GM21786 (cell line): ENCODE data around the gene TMPRSS6.

Experiments used
- ATAC-seq: cut with Tn5 transposase; IDR thresholded peaks from one replicate; pipeline ENCODE4 v1.9.1; 2021; ENCODE audit not compliant: unreplicated experiment

TMPRSS6 gene

DNA sequence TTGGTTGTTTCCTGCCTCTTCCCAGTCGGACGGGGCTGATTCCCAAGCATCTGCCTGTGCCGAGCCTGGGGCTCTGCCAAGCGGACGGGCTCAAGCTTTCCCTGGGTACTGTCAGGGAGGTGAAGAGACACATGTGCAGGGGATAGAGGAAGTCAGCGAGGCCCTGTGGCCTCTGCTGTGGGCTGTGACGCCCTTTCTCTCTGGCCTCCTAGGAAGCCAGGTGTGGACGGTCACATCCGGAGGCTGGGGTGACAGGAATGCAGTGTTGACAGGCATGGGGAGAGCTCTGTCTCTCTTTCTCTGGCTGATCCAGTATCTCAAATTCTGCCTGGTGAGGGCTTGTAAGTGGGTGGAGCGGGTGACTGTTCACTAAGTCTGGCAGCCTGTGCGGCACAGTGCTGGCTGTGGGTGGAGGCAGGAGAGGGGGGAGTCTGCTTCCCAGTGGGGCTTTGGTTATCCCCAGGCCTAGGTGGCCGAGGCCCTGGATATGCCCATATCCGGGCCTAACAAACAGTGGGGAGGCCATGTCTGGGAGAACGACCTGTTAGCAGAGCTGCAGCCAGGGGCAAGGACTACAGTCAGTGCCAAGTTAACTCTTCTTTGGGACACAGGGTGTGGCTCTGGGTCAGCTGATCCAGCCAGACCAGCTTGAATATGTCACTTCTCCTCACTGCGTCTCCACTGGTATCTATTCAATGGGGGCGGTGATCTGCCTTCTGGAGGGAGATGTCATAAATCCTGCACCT is 56.0 kb downstream of the TMPRSS6 start:
- ATAC-seq, result no peak

DNA sequence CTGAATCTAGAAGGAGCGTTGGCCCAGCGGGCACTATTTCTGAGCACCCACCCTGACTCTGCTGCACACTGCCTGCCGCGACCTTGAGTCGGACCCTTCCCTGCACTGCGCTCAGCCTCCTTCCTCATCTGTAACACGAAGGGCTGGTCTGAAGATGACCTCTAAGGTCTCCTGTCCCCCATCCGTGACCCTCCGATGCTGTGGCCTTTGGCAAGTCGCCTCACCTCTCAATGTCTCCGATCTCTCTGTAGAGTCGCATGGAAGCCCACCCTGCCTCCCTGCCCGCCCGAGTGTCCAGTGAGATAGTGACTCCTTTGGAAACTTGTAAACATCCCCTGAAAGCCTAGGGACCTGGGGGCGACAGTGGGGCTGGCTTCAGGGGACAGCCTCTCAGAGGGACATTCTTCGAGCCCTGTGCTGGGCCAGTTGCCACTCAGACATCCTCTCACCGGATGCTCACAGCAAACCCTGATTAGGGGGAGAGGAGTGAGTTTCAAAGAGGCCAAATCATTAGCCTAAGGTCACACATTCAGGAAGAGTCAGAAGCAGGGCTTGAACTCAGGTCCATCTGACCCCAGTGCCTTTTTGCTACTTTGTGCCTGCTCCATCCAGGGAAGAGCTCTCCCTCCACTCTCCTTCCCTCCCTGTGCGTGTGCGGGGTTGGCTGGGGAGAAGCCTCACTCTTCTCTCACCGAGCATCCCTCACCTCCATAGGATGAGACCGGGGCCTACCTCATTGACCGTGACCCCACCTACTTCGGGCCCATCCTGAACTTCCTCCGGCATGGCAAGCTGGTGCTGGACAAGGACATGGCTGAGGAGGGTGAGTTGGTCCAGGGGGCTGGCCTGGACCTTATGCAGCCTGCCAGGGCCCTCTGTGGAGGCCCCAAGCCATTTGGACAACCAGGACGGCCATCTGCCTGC is 56.9 kb downstream of the TMPRSS6 start:
- ATAC-seq, result no peak

GRCh38 chr22:37051391-37052385 is 57.8 kb downstream of the TMPRSS6 start, which contains the start of gene KCTD17:
TSS of gene KCTD17 (plus strand) at chr22:37051742. CDS start at chr22:37051761, 19 bp downstream.
- ATAC-seq, result no peak

DNA sequence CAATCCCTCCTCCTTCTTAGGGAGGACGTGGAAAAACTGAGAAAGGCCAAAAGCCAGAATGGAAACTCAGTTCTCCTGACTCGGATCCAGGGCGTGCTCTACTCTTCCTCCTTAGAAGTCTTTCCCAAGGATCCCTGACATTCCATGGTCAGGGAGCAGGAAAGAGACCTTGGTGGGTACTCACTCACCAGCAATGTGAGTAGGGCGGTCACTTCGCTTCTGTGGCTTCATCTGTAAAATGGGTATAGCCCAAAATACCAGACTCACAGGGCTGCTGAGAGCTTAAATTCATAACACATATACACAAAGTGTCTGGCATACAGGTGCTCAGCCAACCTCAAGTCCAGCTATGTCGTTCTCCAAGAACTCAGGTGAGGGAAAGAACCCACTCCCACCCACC is 58.6 kb downstream of the TMPRSS6 start:
- ATAC-seq, result no peak

- no peak for ATAC-seq
Measured at GRCh38 chr22:37049224-37049623, 60.3 kb downstream of the TMPRSS6 start.

DNA sequence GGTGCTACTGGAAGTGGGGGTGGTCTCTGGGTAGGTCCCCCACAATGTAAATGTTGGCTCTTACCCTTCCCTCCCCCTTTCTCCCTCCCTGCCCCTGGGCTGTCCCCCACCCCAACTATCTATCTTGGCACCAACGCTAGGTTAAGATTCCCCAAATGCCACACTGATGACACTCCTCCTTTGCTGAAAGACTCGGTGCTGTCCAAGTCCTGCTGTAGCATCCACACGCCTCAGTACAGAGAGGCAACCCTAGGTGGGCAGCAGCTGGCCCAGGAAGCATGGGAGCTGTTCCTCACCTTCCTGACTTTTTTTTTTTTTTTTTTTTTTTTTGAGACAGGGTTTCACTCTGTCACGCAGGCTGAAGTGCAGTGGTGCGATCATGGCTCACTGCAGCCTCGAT is 61.4 kb downstream of the TMPRSS6 start:
- ATAC-seq, result no peak

DNA sequence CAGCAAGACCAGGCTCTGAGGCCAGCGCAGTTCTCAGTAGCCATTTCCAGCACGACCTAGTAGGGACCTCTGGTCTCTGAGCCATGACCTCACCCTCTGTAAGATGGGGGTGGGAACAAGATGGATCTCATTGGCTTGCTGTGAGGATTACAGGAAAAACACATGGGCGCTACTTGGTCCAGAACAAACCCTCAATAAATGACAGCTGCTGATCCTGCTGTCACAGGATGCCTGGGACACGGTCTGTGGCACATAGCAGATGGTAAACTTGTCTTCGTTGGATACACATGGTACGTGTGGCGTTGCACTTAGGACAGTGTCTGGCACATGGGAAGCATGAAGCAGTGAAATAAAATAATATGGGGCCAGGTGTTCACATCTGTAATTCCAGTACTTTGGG is 62.5 kb downstream of the TMPRSS6 start:
- no peak for ATAC-seq

DNA sequence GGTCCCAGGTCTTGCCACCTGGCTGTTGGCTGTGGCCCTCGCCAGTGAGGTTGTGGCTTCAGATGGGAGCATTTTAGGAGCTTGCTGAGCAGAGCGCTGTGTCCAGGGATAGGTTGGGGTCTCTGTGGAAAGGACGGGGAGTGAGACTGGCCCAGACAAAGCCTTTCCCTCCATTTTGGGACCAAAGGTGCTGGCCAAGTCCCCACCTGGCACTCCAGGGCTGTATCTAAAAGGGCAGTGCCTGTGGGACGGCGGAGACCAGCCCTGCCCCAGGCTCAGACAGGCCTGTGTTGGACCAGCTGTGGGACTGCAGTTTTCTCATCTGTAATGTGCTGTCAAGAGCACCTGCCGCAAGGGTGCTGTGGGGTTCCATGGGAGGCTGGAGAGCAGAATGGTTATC is 62.9 kb downstream of the TMPRSS6 start:
- no peak for ATAC-seq

GRCh38 chr22:37045958-37046357 is 63.6 kb downstream of the TMPRSS6 start:
- ATAC-seq, result no peak

DNA sequence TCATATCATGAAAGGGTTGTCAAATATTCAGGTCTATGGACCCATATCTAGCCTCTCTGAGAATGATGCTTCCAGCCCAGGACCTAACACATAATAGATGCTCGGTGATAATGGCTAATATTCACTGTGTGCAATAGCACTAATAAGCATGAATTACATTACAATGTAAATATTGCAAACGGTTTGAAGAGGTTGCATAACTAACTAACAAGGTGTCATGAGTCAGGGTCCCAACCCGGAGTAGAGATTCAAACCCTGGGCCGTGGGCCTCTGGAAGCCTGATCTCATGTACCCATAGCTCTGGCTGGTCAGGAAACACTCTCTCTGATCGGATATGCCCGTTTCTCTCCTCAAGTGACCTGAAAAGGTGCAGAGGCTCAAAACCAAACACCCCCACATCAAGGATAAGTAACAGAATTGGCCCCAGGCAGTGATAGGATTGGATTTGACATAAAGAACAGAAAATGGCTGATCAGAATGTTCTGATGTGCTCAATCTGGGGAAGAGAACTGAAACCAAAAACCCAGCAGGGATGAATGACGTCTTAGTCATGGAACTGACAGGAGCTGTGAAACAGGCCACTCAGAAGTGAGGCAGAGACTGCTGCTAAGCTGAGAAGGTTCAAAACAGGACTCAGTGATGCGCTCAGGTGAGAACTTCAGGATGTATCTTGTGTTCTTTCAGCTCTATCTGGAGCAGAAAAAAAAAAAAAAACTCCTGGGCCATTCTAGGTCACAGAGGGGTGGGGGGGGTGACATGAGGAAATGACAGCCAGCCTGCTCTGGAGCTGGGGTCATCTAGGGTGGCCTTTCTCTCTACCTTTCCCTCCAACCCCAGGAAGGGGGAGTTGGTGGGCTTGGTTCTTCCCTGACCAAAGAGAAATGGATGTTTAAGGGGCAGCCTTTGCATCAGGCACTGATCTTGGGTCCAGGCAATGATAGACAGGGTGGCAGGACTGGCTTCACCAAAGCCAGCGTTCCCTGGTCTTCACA is 64.6 kb downstream of the TMPRSS6 start:
- no peak for ATAC-seq

DNA sequence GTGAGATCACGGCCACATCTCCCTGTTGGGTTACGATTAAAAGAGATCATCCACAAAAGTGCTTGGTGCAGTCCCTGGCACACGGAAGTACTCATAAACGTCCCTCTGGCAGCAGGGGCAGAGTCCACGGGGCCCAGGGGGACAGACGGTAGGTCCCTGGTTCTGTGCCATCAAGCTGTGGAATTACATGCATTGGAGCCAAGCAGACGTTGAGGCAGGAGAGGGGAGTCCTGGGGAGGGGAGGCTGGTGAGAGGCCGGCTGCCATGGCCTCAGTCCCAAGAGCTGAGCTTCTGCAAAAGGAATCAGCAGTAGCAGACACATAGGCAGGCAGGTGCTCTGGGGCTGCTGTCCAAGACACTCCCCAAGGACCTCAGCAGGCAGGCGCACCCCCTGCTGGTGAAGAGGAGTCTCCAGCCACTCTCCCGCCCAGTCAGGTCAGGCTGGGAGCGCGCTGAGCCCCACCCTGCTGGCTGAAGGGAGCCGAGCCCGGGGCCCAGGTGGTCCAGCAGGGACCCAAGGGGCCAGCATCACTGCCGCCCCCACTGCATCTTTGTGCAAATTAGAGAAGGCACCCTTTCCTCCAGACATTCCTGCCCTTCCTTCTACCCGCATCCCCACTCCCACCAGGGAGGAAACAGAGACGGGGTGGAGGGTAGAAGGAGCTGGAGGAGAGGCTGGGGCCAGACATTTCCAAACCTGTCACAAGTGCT is 65.5 kb downstream of the TMPRSS6 start:
- peak; percentile 55 for ATAC-seq

DNA sequence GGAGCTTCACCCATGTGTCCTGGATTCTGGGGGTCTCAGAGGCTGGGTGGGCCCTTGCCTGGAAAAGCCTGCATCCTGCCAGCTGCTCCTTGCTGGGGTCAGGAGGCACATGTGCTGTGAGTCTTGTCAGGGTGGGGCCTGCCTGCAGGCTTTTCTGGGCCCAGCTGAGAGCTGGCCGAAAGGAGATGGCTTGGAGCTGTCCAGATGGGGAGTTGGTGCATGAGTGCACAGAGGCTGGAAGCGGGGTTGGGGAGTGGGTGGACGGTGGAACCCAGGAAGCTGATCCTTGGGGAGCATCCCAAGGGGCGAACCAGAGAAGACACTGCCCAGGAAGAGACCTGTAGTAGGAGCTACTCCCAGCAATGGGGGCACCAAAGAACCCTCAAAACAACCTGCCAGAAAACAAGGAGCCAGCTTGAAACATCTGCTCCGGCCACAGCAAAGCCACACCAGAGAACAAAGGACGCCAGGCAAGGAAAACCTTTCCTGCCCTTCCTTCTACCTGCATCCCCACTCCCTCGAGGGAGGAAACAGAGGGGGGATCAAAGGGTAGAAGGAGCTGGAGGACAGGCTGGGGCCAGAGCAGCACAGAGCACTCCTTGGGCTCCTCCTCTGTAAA is 66.2 kb downstream of the TMPRSS6 start:
- ATAC-seq, result no peak

DNA sequence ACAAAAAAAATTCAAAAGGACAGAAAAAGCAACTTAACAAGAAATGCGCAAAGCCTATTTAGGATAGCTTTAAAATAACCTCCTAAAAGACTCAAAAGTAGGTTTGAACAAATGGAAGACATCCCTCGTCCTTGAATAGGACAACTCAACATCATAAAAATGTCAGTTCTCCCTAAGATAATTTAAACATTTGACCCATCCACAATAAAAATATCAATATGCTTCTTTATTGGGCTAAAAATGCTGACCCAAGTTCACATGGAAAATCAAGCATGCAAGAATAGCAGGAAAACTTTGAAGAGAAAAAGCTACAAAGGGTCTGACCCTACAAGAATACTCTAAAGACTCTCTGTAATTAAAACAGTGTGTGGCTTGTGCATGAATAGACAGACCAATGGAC is 70.0 kb downstream of the TMPRSS6 start:
- no peak for ATAC-seq

DNA sequence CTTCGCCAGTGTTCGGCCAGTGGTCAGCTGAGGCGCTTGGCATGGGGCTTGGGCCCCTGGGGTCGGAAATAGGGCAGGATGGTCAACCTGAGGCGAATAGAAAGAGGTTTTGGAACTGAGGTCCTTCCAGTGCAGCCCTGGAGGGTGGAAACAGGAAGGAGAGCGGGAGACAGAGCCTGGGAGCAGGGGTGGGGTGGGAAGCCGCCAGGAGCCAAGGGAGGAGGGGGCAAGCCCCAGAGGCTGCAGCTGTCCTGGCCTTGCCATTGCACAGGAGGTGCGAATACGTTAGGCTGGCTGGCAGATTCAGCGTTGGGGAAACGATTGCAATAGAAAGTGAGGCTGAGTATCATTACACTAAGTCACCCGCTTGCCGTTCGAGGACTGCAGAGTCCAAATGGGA is 71.8 kb downstream of the TMPRSS6 start:
- ATAC-seq, result no peak

DNA sequence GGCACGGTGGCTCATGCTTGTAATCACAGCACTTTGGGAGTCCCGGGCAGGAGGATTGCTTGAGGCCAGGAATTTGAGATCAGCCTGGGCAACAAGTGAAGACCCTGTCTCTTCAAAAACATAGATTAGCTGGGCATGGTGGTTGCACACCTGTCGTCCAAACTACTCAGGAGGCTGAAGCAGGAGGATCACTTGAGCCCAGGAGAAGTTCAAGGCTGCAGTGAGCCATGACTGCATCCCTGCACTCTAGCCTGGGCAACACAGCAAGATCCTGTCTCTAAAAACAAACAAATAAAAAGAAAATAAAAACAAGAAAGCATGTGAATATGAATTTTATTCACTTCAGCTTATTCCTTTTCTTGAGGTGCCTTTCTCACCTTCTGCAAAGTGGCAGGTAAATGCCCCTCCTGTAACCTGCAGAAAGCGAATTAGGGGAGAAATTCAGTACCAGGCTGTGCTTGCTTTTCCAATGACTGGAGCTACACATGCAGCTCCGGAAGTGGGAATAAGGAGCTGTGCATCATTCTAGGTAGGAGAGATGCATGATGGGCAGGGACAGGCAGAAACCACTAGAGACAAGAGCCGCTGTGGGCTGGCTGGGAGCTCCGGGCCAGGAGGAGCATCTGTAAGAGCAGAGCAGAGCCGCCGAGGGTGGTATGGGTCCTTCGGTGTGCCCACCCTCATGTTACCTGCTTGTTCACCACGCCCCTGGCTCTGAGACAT is 72.7 kb downstream of the TMPRSS6 start:
- ATAC-seq, result no peak

DNA sequence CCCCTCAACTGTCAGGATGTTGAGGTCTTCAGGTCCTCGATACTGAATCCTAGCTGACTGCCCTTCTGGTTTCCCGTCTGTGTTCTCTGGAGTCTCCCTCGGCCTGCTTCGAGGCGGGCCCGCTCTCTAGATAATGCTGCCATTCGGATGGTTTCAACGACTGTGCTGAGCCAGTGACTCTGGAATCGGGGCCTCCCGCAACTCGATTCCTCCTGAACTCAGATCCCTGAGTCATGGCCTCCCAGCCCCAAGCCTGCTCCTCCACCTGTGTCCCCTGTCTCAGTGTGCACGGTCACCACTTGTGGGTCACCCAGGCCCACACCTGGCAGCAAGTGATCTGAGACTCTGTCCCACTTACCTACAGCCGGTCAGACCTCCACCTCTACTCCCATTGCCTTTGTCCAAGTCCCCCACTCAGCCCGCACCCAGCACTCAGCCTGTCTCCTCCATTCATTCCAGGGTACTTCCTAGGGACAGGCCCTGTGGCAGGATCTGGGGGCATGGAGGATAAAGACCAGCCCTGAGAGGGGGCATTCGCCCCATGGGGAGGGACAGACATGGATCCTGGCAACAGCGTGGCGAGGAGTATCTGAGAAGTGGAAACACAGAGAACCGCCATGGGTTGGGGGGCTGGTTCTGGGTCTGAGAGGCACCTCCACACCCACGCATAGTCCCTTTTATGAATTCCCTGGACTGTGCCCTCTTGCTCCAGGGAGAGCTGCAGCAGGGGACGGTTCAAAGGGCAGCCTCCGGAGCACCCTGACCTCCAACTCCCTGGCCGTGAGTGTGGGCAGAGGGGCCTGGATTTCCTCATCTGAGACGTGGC is 75.7 kb downstream of the TMPRSS6 start:
- no peak for ATAC-seq
